LNCAP (cell line): ENCODE results near the gene KIF2C.

Experiments used
- CTCF ChIP-seq: fragments of 450-650 bp; IDR thresholded peaks from 2 replicates; pipeline ENCODE4 v1.5.1; 2017; ENCODE audit warnings: mild to moderate bottlenecking

Gene KIF2C

GRCh38 chr1:44805311-44806024, 65.8 kb downstream of the KIF2C start:
- no peak for TF ChIP-seq CTCF

- no peak for TF ChIP-seq CTCF
These were observed 66.5 kb downstream of the KIF2C start for GRCh38 chr1:44806025-44806703.

- no peak for TF ChIP-seq CTCF
These were observed 67.2 kb downstream of the KIF2C start, which contains the start of gene DYNLT4 for GRCh38 chr1:44806704-44807363. TSS of gene DYNLT4 (minus strand) at chr1:44807351. CDS start at chr1:44806668, 683 bp downstream.

- TF ChIP-seq CTCF = no peak
These were observed 67.9 kb downstream of the KIF2C start for GRCh38 chr1:44807364-44808062.

- no peak for TF ChIP-seq CTCF
These were observed 68.7 kb downstream of the KIF2C start, which contains the start of gene BTBD19 for GRCh38 chr1:44808063-44808937. TSS of gene BTBD19 (plus strand) at chr1:44808523. CDS start at chr1:44808821, 298 bp downstream.

- TF ChIP-seq CTCF = no peak
These were observed 69.6 kb downstream of the KIF2C start for GRCh38 chr1:44808938-44809917.
